ENCODE results near the gene PDZRN3. TPM values are rescaled to one million over a fixed set of nuclear protein-coding genes. Genes with fewer than 3 reads are reported as not detected.

The PDZRN3 gene
- total RNA-seq, 2 donors from 2014 or later: not detected

DNA sequence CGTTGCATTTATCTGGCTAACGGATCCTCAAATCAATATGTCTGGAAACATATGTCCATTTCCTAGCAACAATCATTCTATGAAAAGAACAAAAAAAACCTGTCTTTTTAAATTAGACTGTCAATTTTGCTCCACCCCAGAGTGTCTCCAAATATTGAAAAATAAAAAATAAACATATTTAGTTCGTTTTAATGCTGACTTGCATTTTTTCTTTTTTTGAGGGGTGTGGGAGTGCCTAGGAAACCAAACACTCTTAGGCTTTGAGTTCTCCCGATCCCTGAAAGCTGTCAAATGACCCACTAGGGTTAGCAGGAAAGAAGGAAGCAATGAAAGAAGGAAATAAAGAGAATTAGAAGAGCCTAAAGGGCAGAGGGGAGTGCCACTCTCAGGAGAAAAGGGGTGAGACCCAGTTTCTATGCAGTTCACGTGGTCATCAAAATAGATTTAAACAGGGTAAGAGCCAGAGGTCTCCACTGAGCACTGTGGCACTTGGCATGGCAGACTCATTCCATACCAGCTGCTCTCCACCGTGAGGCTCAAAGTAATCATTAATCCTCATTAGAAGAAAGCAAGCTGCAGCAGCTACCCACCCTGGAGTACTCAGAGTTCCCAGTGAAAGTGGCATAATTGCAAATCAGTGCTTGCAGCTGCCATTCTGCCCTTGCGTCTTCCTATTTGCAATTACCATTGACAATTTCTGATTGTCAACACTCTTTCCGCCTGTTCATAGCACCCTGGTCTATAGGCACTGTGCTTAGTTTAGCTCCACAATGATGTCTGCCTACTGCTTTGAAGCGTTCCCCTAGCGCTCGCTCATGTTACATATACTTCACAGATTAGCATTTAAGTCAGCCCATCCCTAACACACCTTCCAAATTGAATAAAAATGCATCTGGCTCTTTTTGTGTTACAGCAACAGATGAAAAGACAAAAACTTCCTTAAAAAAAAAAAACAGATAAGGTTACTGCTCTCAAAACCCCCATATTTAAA is 32.3 kb downstream of the PDZRN3 start:
- DNase-seq (ENCODE audit: low spot score): no peak
- Mint-ChIP-seq H3K4me3 (no peak overlapping the region), H3K9me3 (no peaks in the 10 kb centered on the region), H3K27me3 (no peaks in the 10 kb centered on the region), H3K27ac (no peak overlapping the region), H3K36me3 (no peaks in the 10 kb centered on the region), H3K4me1 (ENCODE audit: low read depth in 2 of 2) (no peaks in the 10 kb centered on the region)
- no peak for ATAC-seq

DNA sequence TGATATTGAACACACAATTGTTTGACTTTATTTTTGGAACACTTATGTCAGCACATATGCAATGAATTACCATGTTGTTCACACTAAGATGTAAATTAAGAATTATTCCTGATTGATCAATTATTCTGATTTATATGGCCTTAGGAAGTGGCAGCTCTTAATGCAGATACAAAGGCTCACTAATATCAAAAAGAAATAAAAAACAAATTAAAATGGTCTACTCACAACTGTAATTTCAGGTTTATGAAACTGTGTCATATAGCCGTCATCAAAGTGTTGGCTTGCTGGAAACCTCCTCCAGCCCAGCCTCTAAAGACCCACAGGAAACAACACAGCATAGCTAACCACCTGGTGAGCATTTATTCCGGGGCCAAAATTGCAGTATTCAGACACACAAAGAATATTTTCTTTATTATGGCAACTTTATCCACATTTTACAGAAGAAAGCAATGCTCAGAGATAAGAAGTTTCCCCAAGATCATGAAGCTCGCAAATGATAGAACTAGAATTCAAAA is 33.4 kb downstream of the PDZRN3 start:
- ATAC-seq (no peak), DNase-seq (ENCODE audit: low spot score) (no peak)
- no peaks in the 10 kb centered on the region for H3K27me3 Mint-ChIP-seq
- no peaks in the 10 kb centered on the region for H3K9me3 Mint-ChIP-seq
- no peak overlapping the region for H3K4me3 Mint-ChIP-seq
- no peak overlapping the region for H3K27ac Mint-ChIP-seq
- H3K36me3 Mint-ChIP-seq: no peaks in the 10 kb centered on the region
- no peaks in the 10 kb centered on the region for H3K4me1 Mint-ChIP-seq (ENCODE audit: low read depth in 2 of 2)

DNA sequence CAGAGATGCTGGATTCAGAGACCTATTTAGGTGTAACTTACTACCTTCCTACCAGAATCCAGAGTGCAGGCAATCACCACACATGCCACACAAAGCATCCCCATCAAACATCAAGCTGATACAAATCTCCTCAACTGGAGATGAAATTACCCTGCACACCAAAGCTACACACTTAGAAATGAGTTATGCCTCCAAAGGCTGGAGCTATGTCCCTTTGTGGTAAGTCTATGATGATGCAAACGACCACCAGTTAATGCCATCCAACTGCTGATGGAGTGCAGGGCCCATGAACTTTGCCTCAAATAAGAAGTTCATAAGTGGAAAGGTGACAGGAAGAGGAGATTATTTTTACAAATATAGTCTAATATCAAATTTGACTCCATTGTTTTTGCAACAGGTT is 38.1 kb downstream of the PDZRN3 start:
- Mint-ChIP-seq H3K36me3 (no peaks in the 10 kb centered on the region), H3K27me3 (no peaks in the 10 kb centered on the region), H3K9me3 (no peaks in the 10 kb centered on the region), H3K27ac (no peak overlapping the region), H3K4me1 (ENCODE audit: low read depth in 2 of 2) (no peaks in the 10 kb centered on the region), H3K4me3 (no peak overlapping the region)
- ATAC-seq (no peak), DNase-seq (ENCODE audit: low spot score) (no peak)

GRCh38 chr3:73586190-73586589 is 38.6 kb downstream of the PDZRN3 start:
- no peak for ATAC-seq
- DNase-seq (ENCODE audit: low spot score): no peak
- no peak overlapping the region for H3K27ac Mint-ChIP-seq
- no peaks in the 10 kb centered on the region for H3K36me3 Mint-ChIP-seq
- no peaks in the 10 kb centered on the region for H3K9me3 Mint-ChIP-seq
- no peak overlapping the region for H3K4me3 Mint-ChIP-seq
- no peaks in the 10 kb centered on the region for H3K27me3 Mint-ChIP-seq
- no peaks in the 10 kb centered on the region for H3K4me1 Mint-ChIP-seq (ENCODE audit: low read depth in 2 of 2)

GRCh38 chr3:73584873-73585272 is 39.9 kb downstream of the PDZRN3 start:
- DNase-seq (ENCODE audit: low spot score) (no peak), ATAC-seq (no peak)
- Mint-ChIP-seq H3K4me3 (no peak overlapping the region), H3K36me3 (no peaks in the 10 kb centered on the region), H3K27me3 (no peaks in the 10 kb centered on the region), H3K4me1 (ENCODE audit: low read depth in 2 of 2) (no peaks in the 10 kb centered on the region), H3K9me3 (no peaks in the 10 kb centered on the region), H3K27ac (no peak overlapping the region)

- H3K36me3 Mint-ChIP-seq: no peaks in the 10 kb centered on the region
- no peaks in the 10 kb centered on the region for H3K4me1 Mint-ChIP-seq (ENCODE audit: low read depth in 2 of 2)
- no peak overlapping the region for H3K27ac Mint-ChIP-seq
- no peak overlapping the region for H3K4me3 Mint-ChIP-seq
- ATAC-seq (no peak), DNase-seq (ENCODE audit: low spot score) (no peak)
- H3K27me3 Mint-ChIP-seq: no peaks in the 10 kb centered on the region
- H3K9me3 Mint-ChIP-seq: no peaks in the 10 kb centered on the region
Measured at GRCh38 chr3:73582535-73582934, 42.2 kb downstream of the PDZRN3 start.

DNA sequence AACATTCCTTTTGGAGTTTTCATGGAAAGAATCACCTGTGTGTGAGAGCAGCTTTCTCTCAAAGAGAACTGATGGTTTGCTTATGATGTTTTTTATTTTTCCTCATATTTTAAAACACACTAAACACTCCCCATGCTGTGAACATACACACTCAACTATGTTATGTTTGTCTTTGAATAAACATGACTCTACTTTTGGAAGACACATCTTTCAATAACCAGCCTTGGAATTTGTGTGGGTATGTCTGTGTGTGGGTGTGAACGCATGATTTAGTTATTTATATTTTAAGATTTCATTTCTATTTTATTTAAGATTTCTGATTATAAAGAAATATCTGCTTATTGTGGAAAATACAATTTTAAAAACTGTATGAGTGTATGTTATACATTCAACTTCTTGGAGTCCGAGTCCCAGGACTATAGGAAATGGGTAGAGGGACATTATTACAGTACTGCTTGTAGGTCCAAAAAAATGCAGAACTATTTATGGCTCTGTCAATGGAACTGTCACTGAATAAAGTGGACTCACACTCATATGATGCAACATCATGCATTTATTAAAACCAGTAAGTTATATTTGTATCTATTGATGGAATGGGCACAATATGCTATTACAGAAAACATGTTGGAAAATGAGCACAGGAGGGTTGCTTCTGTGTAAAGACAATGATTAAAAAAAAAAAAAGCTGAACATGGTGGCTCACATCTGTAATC is 43.5 kb downstream of the PDZRN3 start:
- H3K4me3 Mint-ChIP-seq: no peak overlapping the region
- ATAC-seq (no peak), DNase-seq (ENCODE audit: low spot score) (no peak)
- H3K9me3 Mint-ChIP-seq: no peaks in the 10 kb centered on the region
- no peaks in the 10 kb centered on the region for H3K36me3 Mint-ChIP-seq
- no peak overlapping the region for H3K27ac Mint-ChIP-seq
- H3K27me3 Mint-ChIP-seq: no peaks in the 10 kb centered on the region
- H3K4me1 Mint-ChIP-seq (ENCODE audit: low read depth in 2 of 2): no peaks in the 10 kb centered on the region

GRCh38 chr3:73580343-73580742 is 44.4 kb downstream of the PDZRN3 start:
- Mint-ChIP-seq H3K9me3 (no peaks in the 10 kb centered on the region), H3K4me3 (no peak overlapping the region), H3K27me3 (no peaks in the 10 kb centered on the region), H3K4me1 (ENCODE audit: low read depth in 2 of 2) (no peaks in the 10 kb centered on the region), H3K27ac (no peak overlapping the region), H3K36me3 (no peaks in the 10 kb centered on the region)
- no peak for ATAC-seq
- DNase-seq (ENCODE audit: low spot score): no peak

DNA sequence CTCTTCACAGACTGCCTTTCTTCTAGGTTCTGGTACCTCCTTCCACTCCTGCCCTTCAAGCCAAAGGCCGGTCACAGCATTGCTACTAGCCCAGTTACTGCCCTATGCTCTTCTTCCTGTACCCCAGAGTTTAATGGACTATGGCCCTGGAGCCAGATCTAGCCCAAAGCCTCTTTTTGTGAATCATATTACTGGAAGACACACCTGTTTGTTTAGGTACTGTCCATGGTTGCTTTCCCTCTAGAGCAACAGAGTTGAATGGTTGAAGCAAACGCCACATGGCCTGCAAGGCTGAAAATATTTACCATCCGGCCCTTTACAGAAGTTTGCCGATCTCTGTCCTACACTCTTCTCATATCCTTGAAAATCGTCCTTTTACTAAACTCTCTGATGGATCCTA is 47.0 kb downstream of the PDZRN3 start:
- no peak overlapping the region for H3K27ac Mint-ChIP-seq
- ATAC-seq (no peak), DNase-seq (ENCODE audit: low spot score) (no peak)
- no peaks in the 10 kb centered on the region for H3K4me1 Mint-ChIP-seq (ENCODE audit: low read depth in 2 of 2)
- H3K4me3 Mint-ChIP-seq: no peak overlapping the region
- no peaks in the 10 kb centered on the region for H3K9me3 Mint-ChIP-seq
- H3K36me3 Mint-ChIP-seq: no peaks in the 10 kb centered on the region
- no peaks in the 10 kb centered on the region for H3K27me3 Mint-ChIP-seq

GRCh38 chr3:73576999-73577461 is 47.7 kb downstream of the PDZRN3 start:
- H3K27me3 Mint-ChIP-seq: peaks cover 5% of the 10 kb centered on the region in 2 donors
- peaks cover 5% of the 10 kb centered on the region for H3K9me3 Mint-ChIP-seq
- H3K36me3 Mint-ChIP-seq: no peaks in the 10 kb centered on the region
- no peak for DNase-seq (ENCODE audit: low spot score)
- H3K4me3 Mint-ChIP-seq: no peak overlapping the region
- no peak for ATAC-seq
- H3K27ac Mint-ChIP-seq: no peak overlapping the region
- H3K4me1 Mint-ChIP-seq (ENCODE audit: low read depth in 2 of 2): no peaks in the 10 kb centered on the region

- DNase-seq (ENCODE audit: low spot score) (no peak), ATAC-seq (no peak)
- Mint-ChIP-seq H3K4me3 (no peak overlapping the region), H3K4me1 (ENCODE audit: low read depth in 2 of 2) (no peaks in the 10 kb centered on the region), H3K27ac (no peak overlapping the region), H3K27me3 (peaks cover 7 to 15% of the 10 kb centered on the region in 2 donors), H3K36me3 (no peaks in the 10 kb centered on the region), H3K9me3 (peaks cover 5% of the 10 kb centered on the region)
Measured at GRCh38 chr3:73575953-73576352, 48.8 kb downstream of the PDZRN3 start.

DNA sequence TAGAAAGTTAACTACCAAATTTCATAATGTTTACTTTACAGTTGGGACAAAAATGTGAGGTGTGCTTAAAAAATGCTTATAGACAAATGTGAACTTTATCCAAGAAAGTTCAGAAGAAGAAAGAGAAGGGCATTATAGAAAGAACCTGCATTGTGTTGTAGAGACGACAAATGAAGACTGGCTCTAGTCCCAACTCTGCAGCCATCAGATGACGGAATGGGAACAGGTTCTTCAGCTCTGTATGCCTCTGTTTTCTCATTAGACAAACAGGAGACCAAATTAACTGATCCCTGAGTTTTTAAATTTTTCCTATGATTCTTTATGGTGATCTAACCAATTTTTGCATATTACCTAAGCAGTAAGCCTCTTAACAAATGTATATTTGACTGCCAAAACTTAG is 49.2 kb downstream of the PDZRN3 start:
- Mint-ChIP-seq H3K9me3 (peaks cover 5% of the 10 kb centered on the region), H3K4me1 (ENCODE audit: low read depth in 2 of 2) (no peaks in the 10 kb centered on the region), H3K27me3 (peaks cover 7 to 16% of the 10 kb centered on the region in 2 donors), H3K4me3 (no peak overlapping the region), H3K27ac (no peak overlapping the region), H3K36me3 (no peaks in the 10 kb centered on the region)
- ATAC-seq (no peak), DNase-seq (ENCODE audit: low spot score) (no peak)

DNA sequence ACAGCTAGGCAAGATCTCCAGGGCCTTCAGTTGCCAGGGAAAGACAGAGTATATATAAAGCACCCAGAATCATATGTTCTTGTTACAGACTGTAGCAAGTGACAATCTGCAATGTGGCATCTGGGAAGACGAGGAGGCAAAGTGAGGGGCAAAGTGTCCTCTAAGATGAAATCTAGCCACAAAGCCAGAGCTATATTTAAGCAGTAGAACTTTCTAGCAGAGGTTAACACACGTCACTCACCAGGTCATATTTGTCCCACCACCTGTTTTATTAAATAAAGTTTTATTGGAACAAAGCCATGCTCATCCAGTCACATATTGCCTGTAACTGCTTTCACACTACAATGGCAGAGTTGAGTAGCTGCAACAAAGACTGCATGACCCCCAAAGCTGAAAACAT is 51.5 kb downstream of the PDZRN3 start:
- peaks cover 5% of the 10 kb centered on the region for H3K9me3 Mint-ChIP-seq
- H3K4me3 Mint-ChIP-seq: no peak overlapping the region
- H3K27ac Mint-ChIP-seq: no peak overlapping the region
- H3K4me1 Mint-ChIP-seq (ENCODE audit: low read depth in 2 of 2): no peaks in the 10 kb centered on the region
- DNase-seq (ENCODE audit: low spot score): no peak
- peaks cover 7 to 16% of the 10 kb centered on the region in 2 donors for H3K27me3 Mint-ChIP-seq
- ATAC-seq: no peak
- H3K36me3 Mint-ChIP-seq: no peaks in the 10 kb centered on the region

DNA sequence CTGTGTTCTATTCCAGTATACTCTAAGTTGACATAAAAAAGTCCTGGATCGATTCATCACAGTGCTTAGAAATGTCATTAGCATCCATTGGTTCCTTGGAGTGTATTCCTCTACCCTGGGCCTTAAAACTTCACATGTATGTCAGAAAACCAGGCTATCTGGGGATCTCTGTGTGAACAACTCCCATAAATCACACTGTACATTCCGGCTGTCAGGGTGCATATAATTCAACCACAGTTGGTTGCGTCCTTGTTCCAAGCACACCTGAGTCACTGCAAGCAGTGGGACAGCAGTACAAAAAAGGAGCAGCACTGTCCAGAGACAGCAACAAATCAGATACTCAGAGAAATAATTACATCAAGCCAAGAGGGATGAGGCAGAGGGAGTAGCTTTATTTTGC is 52.4 kb downstream of the PDZRN3 start:
- no peak overlapping the region for H3K27ac Mint-ChIP-seq
- H3K36me3 Mint-ChIP-seq: no peaks in the 10 kb centered on the region
- H3K9me3 Mint-ChIP-seq: peaks cover 5% of the 10 kb centered on the region
- no peak for ATAC-seq
- H3K4me1 Mint-ChIP-seq (ENCODE audit: low read depth in 2 of 2): no peaks in the 10 kb centered on the region
- DNase-seq (ENCODE audit: low spot score): no peak
- H3K27me3 Mint-ChIP-seq: peaks cover 7 to 16% of the 10 kb centered on the region in 2 donors
- H3K4me3 Mint-ChIP-seq: no peak overlapping the region

Data from natural killer cell treated with Interleukin-12 subunit alpha and Interleukin-12 subunit beta and Interleukin-15 and Interleukin-18, amount 100 ng/mL, for 72 hours (primary cell).